Endothelial cell of umbilical vein (primary cell): ENCODE measurements around the gene ATG101. TPM values are rescaled to one million over a fixed set of nuclear protein-coding genes. Genes with fewer than 3 reads are reported as not detected.

Experiments
- BruUV-seq: library from RNA; stranded (reverse); fragments of 400-500 nt; replicated peaks from 2 replicates; lab custom pipeline; 2021; lab: Mats Ljungman, UMichigan
- CTCF ChIA-PET: fragments of 300-600, 350-600 bp; sonication (Branson Sonifier 250); formaldehyde crosslinking; loops from one replicate; lab custom pipeline; 2021; ENCODE audit warnings: antibody characterized with exemption, inconsistent platforms; lab: Charles Lee
- POLR2A ChIA-PET: fragments of 300-600, 350-600 bp; sonication (Branson Sonifier 250); formaldehyde crosslinking; loops from one replicate; lab custom pipeline; 2021; ENCODE audit warnings: antibody characterized with exemption, inconsistent platforms; lab: Charles Lee
- DNase-seq: peaks from one replicate; pipeline ENCODE4 v3.0.0-alpha.2; 2011; ENCODE audit warnings: low read depth, low spot score
- FAIRE-seq: peaks from 2 replicates; lab custom pipeline; 2011; peaks lifted over from hg19 to GRCh38; lab: Jason Lieb, UNC
- H2AFZ ChIP-seq: 2 replicates; pipeline ENCODE4 v1.6.0; 2012; ENCODE audit warnings: low read depth, low read length, control low read depth, inconsistent platforms
- H3K27ac ChIP-seq: 2 replicates; pipeline ENCODE4 v1.5.1; 2011; ENCODE audit warnings: low read depth, mild to moderate bottlenecking, control low read depth, low read length, moderate library complexity; ENCODE audit not compliant: insufficient read depth
- H3K27me3 ChIP-seq, 2 experiments: 2 replicates each; pipeline versions ENCODE4 v1.6.0 to v1.6.1; 2011; ENCODE audit warnings: low read length in 2 of 2, mixed read lengths in 1 of 2; ENCODE audit not compliant: control insufficient read depth in 2 of 2, insufficient read depth in 2 of 2
- H3K36me3 ChIP-seq, 2 experiments: 2 replicates in 1 of 2; 3 replicates in 1 of 2; pipeline ENCODE4 v1.5.1; 2011; ENCODE audit warnings: low read length in 2 of 2, mild to moderate bottlenecking in 1 of 2, moderate library complexity in 1 of 2; ENCODE audit not compliant: control insufficient read depth in 2 of 2, insufficient read depth in 2 of 2; ENCODE audit errors: extremely low read depth in 1 of 2
- H3K4me1 ChIP-seq: 3 replicates; pipeline ENCODE4 v1.5.1; 2011; ENCODE audit warnings: mild to moderate bottlenecking, low read length; ENCODE audit not compliant: control insufficient read depth, insufficient read depth; ENCODE audit errors: extremely low read depth
- H3K4me2 ChIP-seq: 2 replicates; pipeline ENCODE4 v1.6.1; 2011; ENCODE audit warnings: low read length, control low read depth, mixed read lengths; ENCODE audit not compliant: insufficient read depth
- H3K4me3 ChIP-seq, 3 experiments: fragments of 200-600 bp in 1 of 3; sonication (generic), shearing (Covaris generic) in 1 of 3; replicated peaks in 1 of 3; 2 replicates each; pipeline ENCODE4 v1.5.1; 2011 to 2016; ENCODE audit warnings: control low read depth in 3 of 3, low read length in 3 of 3, mild to moderate bottlenecking in 2 of 3, inconsistent platforms in 1 of 3, low read depth in 1 of 3, moderate library complexity in 1 of 3; ENCODE audit not compliant: insufficient read depth in 1 of 3
- H3K79me2 ChIP-seq: 2 replicates; pipeline ENCODE4 v1.6.0; 2012; ENCODE audit warnings: low read length, inconsistent platforms; ENCODE audit not compliant: control insufficient read depth, insufficient read depth
- H3K9ac ChIP-seq: replicated peaks from 2 replicates; pipeline ENCODE3; 2011; ENCODE audit warnings: low read length, control low read depth; ENCODE audit not compliant: insufficient read depth; ENCODE audit errors: extremely low read depth
- H3K9me1 ChIP-seq: replicated peaks from 3 replicates; pipeline ENCODE4 v1.6.0; 2011; ENCODE audit warnings: mild to moderate bottlenecking, low read length; ENCODE audit not compliant: control insufficient read depth, insufficient read depth; ENCODE audit errors: extremely low read depth
- H3K9me3 ChIP-seq: replicated peaks from 2 replicates; pipeline ENCODE4 v1.5.1; 2012; ENCODE audit warnings: low read length, inconsistent platforms; ENCODE audit not compliant: control insufficient read depth, insufficient read depth
- H4K20me1 ChIP-seq: replicated peaks from 2 replicates; pipeline ENCODE3; 2011; ENCODE audit warnings: mild to moderate bottlenecking, low read length; ENCODE audit not compliant: control insufficient read depth, insufficient read depth; ENCODE audit errors: extremely low read depth
- EZH2 ChIP-seq: IDR thresholded peaks from 2 replicates; pipeline ENCODE4 v1.6.1; 2012; ENCODE audit warnings: borderline replicate concordance, low read depth, mild to moderate bottlenecking, moderate library complexity, low read length, inconsistent platforms; ENCODE audit not compliant: severe bottlenecking
- FOS ChIP-seq: IDR thresholded peaks from 2 replicates; pipeline ENCODE4 v1.6.1; 2011; ENCODE audit warnings: mild to moderate bottlenecking, low read length, moderate library complexity, borderline replicate concordance; ENCODE audit not compliant: insufficient read depth
- GATA2 ChIP-seq: IDR thresholded peaks from 2 replicates; pipeline ENCODE4 v1.7.0; 2011; ENCODE audit warnings: low read depth, mild to moderate bottlenecking, moderate library complexity, mixed read lengths, low read length; ENCODE audit not compliant: insufficient read length, insufficient read depth
- JUN ChIP-seq: IDR thresholded peaks from 2 replicates; pipeline ENCODE4 v1.6.1; 2011; ENCODE audit warnings: borderline replicate concordance, low read depth; ENCODE audit not compliant: insufficient read length, insufficient read depth
- MAX ChIP-seq: IDR thresholded peaks from 2 replicates; pipeline ENCODE4 v1.6.1; 2011; ENCODE audit not compliant: insufficient read depth, insufficient read length
- MYC ChIP-seq: IDR thresholded peaks from one replicate; pipeline ENCODE4 v1.6.1; 2011; ENCODE audit warnings: mild to moderate bottlenecking, low read depth, low read length
- POLR2A ChIP-seq: IDR thresholded peaks from 2 replicates; pipeline ENCODE4 v1.6.1; 2012; ENCODE audit warnings: low read depth, mild to moderate bottlenecking, control low read depth, low read length
- POLR2AphosphoS5 ChIP-seq: IDR thresholded peaks from 2 replicates; pipeline ENCODE4 v1.6.1; 2012; ENCODE audit warnings: low read depth, mild to moderate bottlenecking, control low read depth, low read length, moderate library complexity; ENCODE audit not compliant: insufficient read depth
- dilution Hi-C: fragments of 300-500 bp; cut with MboI; formaldehyde crosslinking; loops from one replicate; pipeline ENCODE4 v1.15.0; 2019; ENCODE audit warnings: low sequenced_read_pairs; ENCODE audit not compliant: extremely low pct_ligation_motif_present
- intact Hi-C: fragments of 100-400 bp; cut with micrococcal nuclease; formaldehyde crosslinking; loops from one replicate; pipeline ENCODE4 v1.10.0; 2022
- polyA plus RNA-seq, 4 experiments: library from polyadenylated mRNA; depleted of rRNA in 3 of 4; stranded (reverse) in 3 of 4; unstranded in 1 of 4; fragments of >200 nt; gene quantifications; 2 replicates each; pipeline versions ENCODE4 v1.2.1 to v1.2.3, GENCODE V29; 2011 to 2012; ENCODE audit warnings: missing spikeins in 1 of 4
- total RNA-seq: library from RNA; stranded (reverse); gene quantifications from 2 replicates; pipeline ENCODE4 v1.2.3, GENCODE V29; 2021

ATG101 gene
- total and polyA plus RNA-seq, 2 donors (not counting 3 experiments of a cell fraction or from before 2014, with no cell fraction given) = 41.6 to 78.4 TPM

- Histone ChIP-seq H3K9ac (no peak overlapping the region), H3K9me1 (no peaks in the 10 kb centered on the region), H3K79me2 (no peaks in the 10 kb centered on the region), H3K4me1 (peaks cover 7% of the 10 kb centered on the region), H2AFZ (no peak overlapping the region), H3K4me2 (no peak overlapping the region), H3K4me3 (no peak overlapping the region), H4K20me1 (no peaks in the 10 kb centered on the region), H3K9me3 (no peaks in the 10 kb centered on the region), H3K36me3 (no peaks in the 10 kb centered on the region), H3K27me3 (no peaks in the 10 kb centered on the region), H3K27ac (no peak overlapping the region)
- DNase-seq = no peak
- no TSS peak for BruUV-seq
- ChIA-PET POLR2A (no interaction called here), CTCF (interaction anchor here (0.7 to 4.8 kb wide), 7 partner anchors 9 to 43 kb away, joined by 3 to 46 read pairs (median 4); partner anchors contain the start of gene NR4A1)
- FAIRE-seq = no peak
- intact Hi-C loops = no loop called here
- dilution Hi-C loops = no loop called here
- TF ChIP-seq POLR2A (no peak), FOS (no peak), MAX (no peak), EZH2 (no peak), MYC (no peak), POLR2AphosphoS5 (no peak), GATA2 (no peak), JUN (no peak)
These were observed 7.4 kb upstream of the ATG101 start for GRCh38 chr12:52062167-52063081.
